Heart left ventricle (tissue), 16 donors: Measurements from ENCODE around the gene OGFRL1. TPM values are rescaled to one million over a fixed set of nuclear protein-coding genes. Genes with fewer than 3 reads are reported as not detected.

Experiments
- ATAC-seq, 4 donors: fragments of 200-7000 bp; cut with Tn5 transposase; one replicate each; pipeline ENCODE4 v1.9.1; 2020 to 2022; ENCODE audit warnings: moderate library complexity in 4 of 4, mild to moderate bottlenecking in 3 of 4, moderate number of reproducible peaks in 1 of 4
- DNase-seq, 5 donors: peaks; one replicate each; pipeline ENCODE4 v3.0.0-alpha.2; 2020
- H3K27ac ChIP-seq, 12 donors: fragments of 200-600 bp; sonication (generic) in 4 of 12; one replicate each; pipeline versions ENCODE4 v1.5.0 to v1.8.0; 2016 to 2022; ENCODE audit warnings: mild to moderate bottlenecking in 2 of 12
- H3K27me3 ChIP-seq, 9 donors: fragments of 200-600 bp; sonication (generic) in 2 of 9; one replicate each; pipeline versions ENCODE4 v1.5.1 to v1.8.0; 2016 to 2022; ENCODE audit warnings: mild to moderate bottlenecking in 3 of 9
- H3K36me3 ChIP-seq, 9 donors: fragments of 200-600 bp; sonication (generic) in 2 of 9; one replicate each; pipeline versions ENCODE4 v1.5.0 to v1.8.0; 2018 to 2022; ENCODE audit warnings: mild to moderate bottlenecking in 2 of 9
- H3K4me1 ChIP-seq, 12 donors: fragments of 200-600 bp; sonication (generic) in 4 of 12; one replicate each; pipeline versions ENCODE4 v1.5.0 to v1.8.0; 2016 to 2022; ENCODE audit warnings: mild to moderate bottlenecking in 3 of 12
- H3K4me3 ChIP-seq, 12 donors: fragments of 200-600 bp; sonication (generic) in 4 of 12; one replicate each; pipeline versions ENCODE4 v1.5.0 to v1.8.0; 2017 to 2022; ENCODE audit warnings: mild to moderate bottlenecking in 9 of 12, moderate library complexity in 4 of 12
- H3K9me3 ChIP-seq, 12 donors: fragments of 200-600 bp; sonication (generic) in 4 of 12; one replicate each; pipeline versions ENCODE4 v1.5.0 to v1.8.0; 2016 to 2022; ENCODE audit warnings: mild to moderate bottlenecking in 1 of 12
- CTCF ChIP-seq, 12 donors: fragments of 200-600 bp; sonication (generic) in 4 of 12; IDR thresholded peaks; one replicate each; pipeline versions ENCODE4 v1.5.0 to v1.8.0; 2018 to 2022; ENCODE audit warnings: antibody characterized with exemption in 12 of 12, mild to moderate bottlenecking in 5 of 12
- POLR2A ChIP-seq, 2 donors: fragments of 450-650 bp; IDR thresholded peaks; one replicate each; pipeline ENCODE4 v1.6.1; 2017; ENCODE audit warnings: antibody characterized with exemption in 2 of 2, mild to moderate bottlenecking in 2 of 2, moderate library complexity in 2 of 2
- WGBS, 4 donors: extraction: QIAGEN DNeasy Blood & Tissue Kit in 2 of 4; methylation state at CpG; one replicate each; pipeline versions ENCODE4 v1.1.5 to v1.1.7; 2013 to 2018; 5-methylcytosine and 5-hydroxymethylcytosine counted together
- intact Hi-C, 10 donors: fragments of 100-400 bp; cut with DNase I; formaldehyde crosslinking; loops; one replicate each; pipeline versions ENCODE4 v1.11.1 to v1.14.2; 2022
- polyA plus RNA-seq, 2 donors: library from polyadenylated mRNA; stranded (reverse); fragments of 200-250 nt; gene quantifications; one replicate each; pipeline ENCODE4 v1.2.3, GENCODE V29; 2013
- total RNA-seq, 9 donors: library from RNA; depleted of rRNA in 2 of 9; stranded (reverse); fragments of >200 nt in 2 of 9; fragmentation: NEBNext Ultra II Directional in 3 of 9; extraction: Animal tissue kit (Norgen Biotek cat#: 25700) in 3 of 9; gene quantifications; one replicate each; pipeline versions ENCODE4 v1.1.0 to v1.2.4, GENCODE V29; 2016 to 2023
- donor health status: ischemic (EF 13 %, LVEDD 7.1; RV severe dilation, severe dysfunction).
- donor health status: healthy with polysubstance abuse.
- donor health status: DM: no; HTN: yes; CAD: no.
- donor health status: DM: no; HTN: no; CAD: no.
- donor health status: ischemic (EF 25% LVEDD 6.9; RV normal size, moderate dysfunction).
- donor health status: ischemic (EF 25% LVEDD 5.7; RV mildly dilated, moderate dysfunction).
- donor health status: healthy.
- donor health status: DM: yes; HTN: yes; CAD: no.
- donor health status: ischemic (EF 35%, LVEDD 5.7; RV mildly dilated, moderate dysfunction).
- donor health status: nonischemic (EF 11% LVEDD 7.7; RV severe dilation, severe dysfunction).
- donor health status: DM: yes; HTN: yes; CAD: no.
- donor health status: PGD.
- donor health status: ischemic (EF 29% LVEDD 5.4; RV normal size, mild dysfunction).
- donor health status: nonischemic (EF 23%, LVEDD 6.1; RV moderate dilation, normal function).

OGFRL1 gene
- total and polyA plus RNA-seq, 11 donors, result 2.7 to 18.5 (median 7.7) TPM

- H3K27me3 ChIP-seq, result no peaks in the 10 kb centered on the region
- no peak for ATAC-seq
- H3K27ac ChIP-seq, result no peak overlapping the region
- no peak for DNase-seq
- no peak for TF ChIP-seq CTCF (IDR thresholded peaks at IDR 0.05)
- no peak for TF ChIP-seq POLR2A (IDR thresholded peaks at IDR 0.05)
- peaks cover 0 to 26% (median 16%) of the 10 kb centered on the region in 12 donors for H3K4me1 ChIP-seq
- intact Hi-C loops, result no loop called here
- WGBS, 4 donors, result 85 to 90% (median 88%) methylated on average over 1 of the region's 1 CpG
- no peak overlapping the region for H3K4me3 ChIP-seq
- H3K36me3 ChIP-seq, result peaks cover 0 to 5% (median 0%) of the 10 kb centered on the region in 9 donors
- no peaks in the 10 kb centered on the region for H3K9me3 ChIP-seq
These were observed 21.6 kb downstream of the OGFRL1 start for GRCh38 chr6:71310261-71310660.

- ATAC-seq (peak in 2 of 4 donors; percentile 61 to 88), DNase-seq (no peak)
- WGBS, 4 donors, result 15 to 46% (median 31%) methylated on average over 1 of the region's 1 CpG
These were observed 23.5 kb downstream of the OGFRL1 start for GRCh38 chr6:71312089-71312488.

GRCh38 chr6:71317441-71317840 is 28.8 kb downstream of the OGFRL1 start:
- no peaks in the 10 kb centered on the region for H3K27me3 ChIP-seq
- H3K9me3 ChIP-seq, result peaks cover 0 to 6% (median 0%) of the 10 kb centered on the region in 12 donors
- H3K27ac ChIP-seq, result no peak overlapping the region
- no peak for DNase-seq
- intact Hi-C loops, result no loop called here
- TF ChIP-seq POLR2A (IDR thresholded peaks at IDR 0.05) (no peak), CTCF (IDR thresholded peaks at IDR 0.05) (no peak)
- no peaks in the 10 kb centered on the region for H3K36me3 ChIP-seq
- no peak overlapping the region for H3K4me3 ChIP-seq
- no peak for ATAC-seq
- peaks cover 0 to 17% (median 9%) of the 10 kb centered on the region in 12 donors for H3K4me1 ChIP-seq

More at GRCh38 chr6:71312089-71312488, 23.5 kb downstream of the OGFRL1 start:
- Histone ChIP-seq H3K4me1 (peaks cover 0 to 26% (median 16%) of the 10 kb centered on the region in 12 donors), H3K9me3 (peaks cover 0 to 6% (median 0%) of the 10 kb centered on the region in 12 donors), H3K27me3 (no peaks in the 10 kb centered on the region), H3K27ac (no peak overlapping the region), H3K36me3 (no peaks in the 10 kb centered on the region), H3K4me3 (no peak overlapping the region)
- TF ChIP-seq POLR2A (IDR thresholded peaks at IDR 0.05) (no peak), CTCF (IDR thresholded peaks at IDR 0.05) (no peak)
- intact Hi-C loops, result no loop called here

GRCh38 chr6:71320041-71320440 is 31.4 kb downstream of the OGFRL1 start:
- Histone ChIP-seq H3K36me3 (no peaks in the 10 kb centered on the region), H3K9me3 (peaks cover 0 to 6% (median 0%) of the 10 kb centered on the region in 12 donors), H3K4me1 (peaks cover 0 to 10% (median 0%) of the 10 kb centered on the region in 12 donors), H3K4me3 (no peak overlapping the region), H3K27ac (no peak overlapping the region), H3K27me3 (no peaks in the 10 kb centered on the region)
- 39 to 98% (median 82%) methylated on average over 2 of the region's 2 CpGs for WGBS, 4 donors
- DNase-seq (no peak), ATAC-seq (no peak)
- intact Hi-C loops, result no loop called here
- TF ChIP-seq CTCF (IDR thresholded peaks at IDR 0.05) (no peak), POLR2A (IDR thresholded peaks at IDR 0.05) (no peak)
